ENCODE results near the gene SUPT4H1.
A peak's percentile ranks its signal among the peaks of the same experiment; 100 is the strongest.
"Not testable (repeated sequence)": the region's sequence is repeated elsewhere in the genome, so short reads cannot be mapped to it uniquely, and the experiment has no call there.

Gene SUPT4H1

GRCh38 chr17:58351831-58352595 is at the start of gene SUPT4H1:
TSS of gene SUPT4H1 (minus strand) at chr17:58352201. CDS start at chr17:58352135, 66 bp downstream.
- Histone ChIP-seq H3K27me3 (ENCODE audit: control insufficient read depth in 5 of 5, insufficient read depth in 4 of 5, low read length in 5 of 5) (peaks cover 0 to 6% (median 0%) of the 10 kb centered on the region in 5 donors), H3K9ac (ENCODE audit: low read length in 5 of 5) (peak within 1 kb of the TSS; percentile 5 to 97 (median 94)), H3K9me3 (ENCODE audit: control insufficient read depth in 5 of 5, low read length in 5 of 5) (no peaks in the 10 kb centered on the region), H3K36me3 (ENCODE audit: control insufficient read depth in 5 of 5, insufficient read depth in 5 of 5, low read length in 5 of 5) (peaks cover 23 to 31% (median 29%) of the 10 kb centered on the region in 5 donors), H3K4me3 (ENCODE audit: low read depth in 1 of 5, low read length in 5 of 5) (peak within 1 kb of the TSS; percentile 97 to 99 (median 98)), H3K27ac (ENCODE audit: low read depth, low read length) (peak within 1 kb of the TSS; percentile 80), H3K4me1 (ENCODE audit: control insufficient read depth in 5 of 5, insufficient read depth in 5 of 5, low read length in 5 of 5) (peaks cover 2 to 23% (median 20%) of the 10 kb centered on the region in 5 donors)

DNA sequence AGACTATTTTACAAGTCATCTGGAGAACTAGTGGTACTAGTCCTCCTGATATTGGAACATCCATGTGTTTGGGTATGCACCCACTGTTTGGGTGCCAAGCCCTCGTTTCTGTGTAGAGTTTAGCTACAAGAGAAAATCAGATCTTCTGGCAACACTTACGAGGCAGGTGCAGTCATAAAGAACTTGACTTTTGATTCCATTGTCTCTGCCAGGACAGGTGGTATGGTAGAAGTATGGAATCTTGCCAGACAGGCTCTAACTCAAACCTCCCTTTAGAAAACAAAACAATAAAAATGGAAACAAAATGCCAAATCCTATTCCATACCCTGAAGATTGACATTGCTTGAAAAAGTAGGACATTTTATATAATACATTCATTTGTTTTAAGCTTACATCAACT is 49.3 kb upstream of the SUPT4H1 start:
- no peak overlapping the region for H3K4me3 ChIP-seq (ENCODE audit: low read depth in 1 of 5, low read length in 5 of 5)
- no peaks in the 10 kb centered on the region for H3K27me3 ChIP-seq (ENCODE audit: control insufficient read depth in 5 of 5, insufficient read depth in 4 of 5, low read length in 5 of 5)
- H3K4me1 ChIP-seq (ENCODE audit: control insufficient read depth in 5 of 5, insufficient read depth in 5 of 5, low read length in 5 of 5), result no peaks in the 10 kb centered on the region
- no peaks in the 10 kb centered on the region for H3K9me3 ChIP-seq (ENCODE audit: control insufficient read depth in 5 of 5, low read length in 5 of 5)
- H3K9ac ChIP-seq (ENCODE audit: low read length in 5 of 5), result no peak overlapping the region
- H3K27ac ChIP-seq (ENCODE audit: low read depth, low read length), result no peak overlapping the region
- H3K36me3 ChIP-seq (ENCODE audit: control insufficient read depth in 5 of 5, insufficient read depth in 5 of 5, low read length in 5 of 5), result no peaks in the 10 kb centered on the region

GRCh38 chr17:58400826-58401225 is 48.8 kb upstream of the SUPT4H1 start:
- Histone ChIP-seq H3K9me3 (ENCODE audit: control insufficient read depth in 5 of 5, low read length in 5 of 5) (no peaks in the 10 kb centered on the region), H3K4me3 (ENCODE audit: low read depth in 1 of 5, low read length in 5 of 5) (no peak overlapping the region), H3K27me3 (ENCODE audit: control insufficient read depth in 5 of 5, insufficient read depth in 4 of 5, low read length in 5 of 5) (peaks cover 0 to 4% (median 0%) of the 10 kb centered on the region in 5 donors)

GRCh38 chr17:58399974-58400373 is 48.0 kb upstream of the SUPT4H1 start:
- H3K4me1 ChIP-seq (ENCODE audit: control insufficient read depth in 5 of 5, insufficient read depth in 5 of 5, low read length in 5 of 5), result no peaks in the 10 kb centered on the region
- H3K9ac ChIP-seq (ENCODE audit: low read length in 5 of 5), result no peak overlapping the region
- H3K9me3 ChIP-seq (ENCODE audit: control insufficient read depth in 5 of 5, low read length in 5 of 5), result no peaks in the 10 kb centered on the region
- H3K27me3 ChIP-seq (ENCODE audit: control insufficient read depth in 5 of 5, insufficient read depth in 4 of 5, low read length in 5 of 5), result peaks cover 0 to 6% (median 0%) of the 10 kb centered on the region in 5 donors
- H3K27ac ChIP-seq (ENCODE audit: low read depth, low read length), result no peak overlapping the region
- H3K4me3 ChIP-seq (ENCODE audit: low read depth in 1 of 5, low read length in 5 of 5), result no peak overlapping the region
- H3K36me3 ChIP-seq (ENCODE audit: control insufficient read depth in 5 of 5, insufficient read depth in 5 of 5, low read length in 5 of 5), result no peaks in the 10 kb centered on the region

More at GRCh38 chr17:58400826-58401225, 48.8 kb upstream of the SUPT4H1 start:
- Histone ChIP-seq H3K27ac (ENCODE audit: low read depth, low read length) (no peak overlapping the region), H3K4me1 (ENCODE audit: control insufficient read depth in 5 of 5, insufficient read depth in 5 of 5, low read length in 5 of 5) (no peaks in the 10 kb centered on the region), H3K9ac (ENCODE audit: low read length in 5 of 5) (no peak overlapping the region), H3K36me3 (ENCODE audit: control insufficient read depth in 5 of 5, insufficient read depth in 5 of 5, low read length in 5 of 5) (no peaks in the 10 kb centered on the region)

GRCh38 chr17:58398574-58399266 is 46.7 kb upstream of the SUPT4H1 start:
- no peaks in the 10 kb centered on the region for H3K9me3 ChIP-seq (ENCODE audit: control insufficient read depth in 5 of 5, low read length in 5 of 5)
- no peak overlapping the region for H3K27ac ChIP-seq (ENCODE audit: low read depth, low read length)
- no peak overlapping the region for H3K9ac ChIP-seq (ENCODE audit: low read length in 5 of 5)

DNA sequence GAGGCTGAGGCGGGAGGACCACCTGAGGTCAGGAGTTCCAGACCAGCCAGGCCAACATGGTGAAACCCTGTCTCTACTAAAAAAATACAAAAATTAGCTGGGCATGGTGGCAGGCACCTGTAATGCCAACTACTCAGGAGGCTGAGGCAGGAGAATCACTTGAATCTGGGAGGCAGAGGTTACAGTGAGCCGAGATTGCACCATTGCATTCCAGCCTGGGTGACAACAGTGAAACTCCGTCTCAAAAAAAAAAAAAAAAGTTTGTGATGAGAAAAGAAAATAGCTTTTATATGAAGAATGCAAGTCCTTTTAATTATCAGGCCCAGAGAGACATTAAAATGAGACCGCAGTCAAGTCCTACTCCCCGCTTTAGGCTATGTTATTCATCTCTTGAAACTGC is 45.4 kb upstream of the SUPT4H1 start:
- not testable (repeated sequence) for H3K9me3 ChIP-seq (ENCODE audit: control insufficient read depth in 5 of 5, low read length in 5 of 5); H3K4me3 ChIP-seq (ENCODE audit: low read depth in 1 of 5, low read length in 5 of 5); H3K4me1 ChIP-seq (ENCODE audit: control insufficient read depth in 5 of 5, insufficient read depth in 5 of 5, low read length in 5 of 5); H3K9ac ChIP-seq (ENCODE audit: low read length in 5 of 5); H3K27ac ChIP-seq (ENCODE audit: low read depth, low read length); H3K36me3 ChIP-seq (ENCODE audit: control insufficient read depth in 5 of 5, insufficient read depth in 5 of 5, low read length in 5 of 5)
- H3K27me3 ChIP-seq (ENCODE audit: control insufficient read depth in 5 of 5, insufficient read depth in 4 of 5, low read length in 5 of 5), result peaks cover 0 to 10% (median 2%) of the 10 kb centered on the region in 5 donors

More at GRCh38 chr17:58398574-58399266, 46.7 kb upstream of the SUPT4H1 start:
- Histone ChIP-seq H3K4me1 (ENCODE audit: control insufficient read depth in 5 of 5, insufficient read depth in 5 of 5, low read length in 5 of 5) (no peaks in the 10 kb centered on the region), H3K36me3 (ENCODE audit: control insufficient read depth in 5 of 5, insufficient read depth in 5 of 5, low read length in 5 of 5) (no peaks in the 10 kb centered on the region), H3K4me3 (ENCODE audit: low read depth in 1 of 5, low read length in 5 of 5) (no peak overlapping the region), H3K27me3 (ENCODE audit: control insufficient read depth in 5 of 5, insufficient read depth in 4 of 5, low read length in 5 of 5) (peaks cover 0 to 10% (median 0%) of the 10 kb centered on the region in 5 donors)

DNA sequence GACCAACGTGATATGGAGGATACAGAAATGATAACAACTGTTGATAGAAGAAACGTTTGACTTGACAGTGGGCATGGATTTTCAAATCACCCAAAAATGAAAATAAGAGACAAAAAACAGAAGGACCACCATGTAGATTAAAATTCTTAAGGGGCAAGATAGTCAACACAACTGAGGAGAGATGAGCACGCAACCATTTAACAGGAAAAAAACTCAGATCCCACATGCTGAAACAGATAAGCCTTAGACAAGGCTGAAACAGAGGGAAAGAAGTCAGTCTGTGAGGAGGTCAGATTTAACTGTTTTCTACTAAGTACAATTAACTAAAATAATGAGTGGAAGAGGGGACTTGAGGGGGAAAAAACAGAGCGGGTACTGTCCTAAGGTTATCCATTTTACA is 44.2 kb upstream of the SUPT4H1 start:
- H3K4me1 ChIP-seq (ENCODE audit: control insufficient read depth in 5 of 5, insufficient read depth in 5 of 5, low read length in 5 of 5), result no peaks in the 10 kb centered on the region
- no peaks in the 10 kb centered on the region for H3K9me3 ChIP-seq (ENCODE audit: control insufficient read depth in 5 of 5, low read length in 5 of 5)
- no peak overlapping the region for H3K4me3 ChIP-seq (ENCODE audit: low read depth in 1 of 5, low read length in 5 of 5)
- H3K9ac ChIP-seq (ENCODE audit: low read length in 5 of 5), result no peak overlapping the region
- peaks cover 0 to 16% (median 8%) of the 10 kb centered on the region in 5 donors for H3K27me3 ChIP-seq (ENCODE audit: control insufficient read depth in 5 of 5, insufficient read depth in 4 of 5, low read length in 5 of 5)
- no peak overlapping the region for H3K27ac ChIP-seq (ENCODE audit: low read depth, low read length)
- no peaks in the 10 kb centered on the region for H3K36me3 ChIP-seq (ENCODE audit: control insufficient read depth in 5 of 5, insufficient read depth in 5 of 5, low read length in 5 of 5)

GRCh38 chr17:58394534-58395223 is 42.7 kb upstream of the SUPT4H1 start:
- H3K4me3 ChIP-seq (ENCODE audit: low read depth in 1 of 5, low read length in 5 of 5), result no peak overlapping the region
- no peak overlapping the region for H3K9ac ChIP-seq (ENCODE audit: low read length in 5 of 5)
- no peaks in the 10 kb centered on the region for H3K4me1 ChIP-seq (ENCODE audit: control insufficient read depth in 5 of 5, insufficient read depth in 5 of 5, low read length in 5 of 5)
- H3K36me3 ChIP-seq (ENCODE audit: control insufficient read depth in 5 of 5, insufficient read depth in 5 of 5, low read length in 5 of 5), result no peaks in the 10 kb centered on the region
- no peak overlapping the region for H3K27ac ChIP-seq (ENCODE audit: low read depth, low read length)
- no peaks in the 10 kb centered on the region for H3K9me3 ChIP-seq (ENCODE audit: control insufficient read depth in 5 of 5, low read length in 5 of 5)
- H3K27me3 ChIP-seq (ENCODE audit: control insufficient read depth in 5 of 5, insufficient read depth in 4 of 5, low read length in 5 of 5), result peaks cover 0 to 16% (median 8%) of the 10 kb centered on the region in 5 donors

DNA sequence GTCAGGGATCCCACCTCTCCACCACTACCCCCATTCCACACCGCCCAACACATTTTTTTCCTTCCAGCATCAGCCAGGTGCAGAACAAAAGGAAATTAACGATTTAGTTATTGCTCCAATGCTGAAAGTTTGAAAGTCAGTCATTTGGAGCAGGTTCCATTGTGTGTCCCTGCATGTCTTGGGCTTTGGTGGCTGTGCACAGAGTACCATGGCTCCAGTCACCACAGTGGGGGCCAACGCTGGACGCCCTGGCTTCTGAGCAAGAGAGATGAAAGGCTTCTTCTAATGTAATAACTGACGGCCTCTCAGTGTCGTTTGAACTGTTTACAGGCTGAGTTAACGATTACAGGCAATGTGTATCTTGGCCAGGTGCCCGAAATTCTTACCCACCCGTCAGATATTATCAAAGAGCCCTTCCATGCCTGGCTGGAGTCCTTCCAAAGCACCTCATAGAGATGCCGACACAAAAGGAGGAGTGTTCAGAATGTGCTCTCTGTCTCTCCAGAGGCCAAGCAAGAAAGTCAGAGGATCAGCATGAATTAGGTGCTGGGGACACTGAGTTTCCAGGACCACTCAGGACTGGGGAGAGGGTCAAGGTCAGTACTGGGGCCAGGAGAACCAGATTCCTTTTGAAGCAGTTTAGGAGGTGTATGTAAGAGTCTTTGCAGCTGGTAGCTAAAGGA is 39.4 kb upstream of the SUPT4H1 start:
- H3K4me1 ChIP-seq (ENCODE audit: control insufficient read depth in 5 of 5, insufficient read depth in 5 of 5, low read length in 5 of 5), result no peaks in the 10 kb centered on the region

More for the DNA sequence above, 39.4 kb upstream of the SUPT4H1 start:
- peaks cover 0 to 16% (median 8%) of the 10 kb centered on the region in 5 donors for H3K27me3 ChIP-seq (ENCODE audit: control insufficient read depth in 5 of 5, insufficient read depth in 4 of 5, low read length in 5 of 5)
- no peaks in the 10 kb centered on the region for H3K36me3 ChIP-seq (ENCODE audit: control insufficient read depth in 5 of 5, insufficient read depth in 5 of 5, low read length in 5 of 5)
- no peak overlapping the region for H3K4me3 ChIP-seq (ENCODE audit: low read depth in 1 of 5, low read length in 5 of 5)
- H3K27ac ChIP-seq (ENCODE audit: low read depth, low read length), result no peak overlapping the region
- H3K9ac ChIP-seq (ENCODE audit: low read length in 5 of 5), result no peak overlapping the region
- H3K9me3 ChIP-seq (ENCODE audit: control insufficient read depth in 5 of 5, low read length in 5 of 5), result no peaks in the 10 kb centered on the region

Data from subcutaneous abdominal adipose tissue (tissue), 5 donors.